Gastrocnemius medialis (tissue), 4 donors: ENCODE data around the gene SFXN5.

ENCODE experiments used
- POLR2A ChIP-seq, 2 donors: fragments of 450-650 bp; IDR thresholded peaks; one replicate each; pipeline ENCODE4 v1.6.1; 2017; ENCODE audit warnings: antibody characterized with exemption in 2 of 2, mild to moderate bottlenecking in 2 of 2, moderate library complexity in 2 of 2
- TF ChIP-seq, protein P1 (sequence below), 5 experiments: fragments of 450-650 bp in 3 of 5; fragments of 200-600 bp in 2 of 5; sonication (generic) in 2 of 5; IDR thresholded peaks in 4 of 5; conservative IDR thresholded peaks in 1 of 5; 1 replicate in 4 of 5; 2 replicates in 1 of 5; pipeline ENCODE4 v1.5.1; 2016 to 2019; ENCODE audit warnings: antibody characterized with exemption in 5 of 5, mild to moderate bottlenecking in 3 of 5, moderate library complexity in 3 of 5

DNA sequence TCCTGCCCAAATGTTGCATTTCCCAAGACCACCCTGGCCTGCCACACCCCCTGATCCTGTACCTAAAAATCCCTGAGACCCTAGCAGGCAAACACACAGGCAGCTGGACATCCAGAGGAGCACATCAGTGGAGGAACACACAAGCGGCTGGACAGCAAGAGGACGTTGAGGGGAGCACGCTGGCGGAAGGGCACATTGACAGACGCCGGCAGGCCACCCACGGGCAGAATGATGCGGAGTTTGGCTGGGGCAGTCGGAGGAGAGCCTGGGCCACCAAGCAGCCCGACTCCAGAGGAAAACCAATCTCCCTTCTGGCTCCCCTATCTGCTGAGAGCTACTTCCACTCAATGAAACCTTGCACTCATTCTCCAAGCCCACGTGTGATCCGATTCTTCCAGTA, 106.5 kb downstream of the SFXN5 start:
- TF ChIP-seq POLR2A (IDR thresholded peaks at IDR 0.05), result no peak
- TF ChIP-seq, protein P1, sequence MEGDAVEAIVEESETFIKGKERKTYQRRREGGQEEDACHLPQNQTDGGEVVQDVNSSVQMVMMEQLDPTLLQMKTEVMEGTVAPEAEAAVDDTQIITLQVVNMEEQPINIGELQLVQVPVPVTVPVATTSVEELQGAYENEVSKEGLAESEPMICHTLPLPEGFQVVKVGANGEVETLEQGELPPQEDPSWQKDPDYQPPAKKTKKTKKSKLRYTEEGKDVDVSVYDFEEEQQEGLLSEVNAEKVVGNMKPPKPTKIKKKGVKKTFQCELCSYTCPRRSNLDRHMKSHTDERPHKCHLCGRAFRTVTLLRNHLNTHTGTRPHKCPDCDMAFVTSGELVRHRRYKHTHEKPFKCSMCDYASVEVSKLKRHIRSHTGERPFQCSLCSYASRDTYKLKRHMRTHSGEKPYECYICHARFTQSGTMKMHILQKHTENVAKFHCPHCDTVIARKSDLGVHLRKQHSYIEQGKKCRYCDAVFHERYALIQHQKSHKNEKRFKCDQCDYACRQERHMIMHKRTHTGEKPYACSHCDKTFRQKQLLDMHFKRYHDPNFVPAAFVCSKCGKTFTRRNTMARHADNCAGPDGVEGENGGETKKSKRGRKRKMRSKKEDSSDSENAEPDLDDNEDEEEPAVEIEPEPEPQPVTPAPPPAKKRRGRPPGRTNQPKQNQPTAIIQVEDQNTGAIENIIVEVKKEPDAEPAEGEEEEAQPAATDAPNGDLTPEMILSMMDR (IDR thresholded peaks at IDR 0.05 in 4 of 5, conservative IDR thresholded peaks at IDR 0.05 in 1 of 5), result no peak
